HG02588 (cell line): ENCODE measurements around the gene ACYP1.

ENCODE experiments used
- ATAC-seq: cut with Tn5 transposase; IDR thresholded peaks from one replicate; pipeline ENCODE4 v1.9.1; 2021; ENCODE audit warnings: mild to moderate bottlenecking, moderate library complexity; ENCODE audit not compliant: unreplicated experiment

The ACYP1 gene

DNA sequence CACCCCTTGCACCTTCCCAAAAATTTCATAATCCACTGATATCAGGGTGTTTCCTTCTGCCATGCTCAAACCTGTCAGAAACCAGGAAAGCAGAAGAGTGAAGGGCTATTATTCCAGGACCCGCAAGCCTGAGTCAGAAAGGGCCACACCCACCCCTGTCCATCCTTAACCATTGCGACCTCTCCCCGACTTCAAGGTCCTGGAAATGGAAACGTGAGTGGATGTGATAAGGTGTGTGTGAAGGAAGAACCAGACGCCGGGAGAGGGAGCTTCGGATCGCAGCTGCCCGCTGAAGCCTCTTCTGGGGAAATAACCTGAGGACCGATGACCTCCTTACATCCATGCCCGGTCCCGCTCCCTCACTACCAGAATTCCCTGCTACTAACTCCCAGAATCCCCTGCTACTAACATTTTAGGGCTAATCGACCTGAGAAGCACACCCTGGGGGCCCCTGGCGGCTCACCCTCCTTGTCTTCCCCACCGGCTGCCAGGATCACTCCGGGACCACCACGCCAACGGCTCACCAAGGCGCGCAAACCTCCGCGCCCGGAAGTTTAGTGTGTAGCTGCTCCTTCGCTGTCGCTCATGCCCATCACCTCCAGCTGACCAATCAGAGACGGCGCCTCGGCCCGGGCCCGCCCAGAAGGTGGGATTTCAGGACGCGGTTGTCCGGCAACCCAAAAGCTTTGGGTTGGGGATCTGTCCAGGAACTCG, at the start of gene ACYP1:
TSS of gene ACYP1 (minus strand) at position 534 of the 714 bp plus-strand sequence. CDS start at position 63, 471 bp downstream.
- ATAC-seq = peak; percentile 96

DNA sequence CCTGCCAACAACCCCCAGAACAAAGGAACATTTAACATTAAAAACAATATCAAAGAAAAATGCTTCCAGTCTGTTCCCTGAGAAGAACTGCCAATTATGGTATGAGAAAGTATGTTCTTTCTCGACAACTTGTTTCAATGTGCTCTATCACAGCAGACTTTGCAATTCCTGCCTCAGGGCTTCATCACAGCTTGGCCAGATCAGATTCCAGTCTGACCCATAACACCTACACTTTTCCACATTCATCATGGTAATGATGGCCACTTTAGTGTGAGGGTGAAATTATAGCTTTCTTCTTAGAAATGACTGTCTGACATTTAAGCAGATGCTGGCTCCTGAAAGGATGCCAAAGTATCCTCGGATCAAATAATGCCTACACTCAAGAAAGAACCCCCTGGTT, 46.1 kb upstream of the ACYP1 start:
- ATAC-seq = no peak

DNA sequence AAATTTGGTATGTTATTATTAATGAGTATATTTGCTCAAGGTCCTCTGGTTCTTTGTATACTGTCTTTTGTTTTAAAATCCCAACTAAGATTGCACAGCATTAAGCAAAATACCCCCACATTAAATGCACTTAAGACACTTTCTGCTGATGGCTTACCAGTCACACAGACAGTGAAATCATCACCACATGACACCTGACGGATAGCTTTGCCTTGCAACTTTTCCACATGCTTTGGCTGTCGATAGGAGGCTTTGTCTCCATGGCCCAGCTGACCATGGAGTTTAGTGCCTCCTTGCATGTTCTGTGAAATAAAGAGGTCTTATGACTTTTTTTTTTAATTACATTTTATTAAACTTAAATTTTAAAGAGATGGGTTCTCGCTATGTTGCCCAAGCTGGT, 43.4 kb upstream of the ACYP1 start:
- no peak for ATAC-seq

- no peak for ATAC-seq
These were observed 37.7 kb upstream of the ACYP1 start for GRCh38 chr14:75101491-75101890.

- no peak for ATAC-seq
These were observed 34.9 kb upstream of the ACYP1 start for GRCh38 chr14:75098682-75099081.

- ATAC-seq = no peak
These were observed 34.4 kb upstream of the ACYP1 start for GRCh38 chr14:75098212-75098611.

DNA sequence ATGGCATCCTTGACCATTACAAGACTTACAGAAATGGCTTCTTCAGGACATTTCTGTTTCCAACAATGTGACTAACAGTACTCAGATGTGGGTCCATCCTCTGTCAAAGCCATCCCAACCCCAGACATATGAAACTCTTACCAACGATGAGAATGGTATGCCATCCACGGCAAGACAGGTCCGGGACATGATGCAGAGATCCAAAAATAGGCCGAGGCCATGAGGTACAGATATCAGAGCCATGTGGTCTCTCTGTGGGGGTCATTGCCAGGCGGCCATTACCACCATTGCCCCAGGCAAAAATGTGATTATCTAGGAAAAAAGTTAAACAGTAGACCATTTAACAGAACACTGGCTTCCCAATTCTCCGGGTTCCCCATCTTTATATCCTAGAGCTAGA, 33.1 kb upstream of the ACYP1 start:
- ATAC-seq = no peak

GRCh38 chr14:75095690-75096089, 31.9 kb upstream of the ACYP1 start:
- ATAC-seq = no peak

GRCh38 chr14:75094896-75095295, 31.1 kb upstream of the ACYP1 start:
- ATAC-seq = no peak

GRCh38 chr14:75092698-75093097, 28.9 kb upstream of the ACYP1 start:
- ATAC-seq = no peak

DNA sequence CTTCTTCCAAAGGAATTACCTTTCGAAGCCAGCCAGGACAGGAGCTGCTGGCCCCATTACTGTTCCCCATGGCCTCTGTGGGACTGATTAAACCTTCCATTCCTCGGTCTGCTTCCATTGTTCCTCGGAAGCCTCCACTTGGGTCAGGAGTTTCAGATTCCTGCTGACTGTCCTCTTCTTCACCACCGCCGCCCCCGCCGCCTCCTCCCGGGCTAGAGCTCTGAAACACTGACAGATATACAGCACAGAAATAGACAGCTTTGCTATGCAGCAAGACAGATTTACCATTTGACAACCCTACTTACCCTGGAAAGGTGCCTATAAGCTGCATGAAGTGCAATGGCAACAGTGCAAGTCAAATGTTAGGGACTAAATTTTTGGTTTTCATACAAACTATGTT, 27.4 kb upstream of the ACYP1 start:
- no peak for ATAC-seq

- ATAC-seq = no peak
These were observed 26.5 kb upstream of the ACYP1 start for GRCh38 chr14:75090353-75090752.

DNA sequence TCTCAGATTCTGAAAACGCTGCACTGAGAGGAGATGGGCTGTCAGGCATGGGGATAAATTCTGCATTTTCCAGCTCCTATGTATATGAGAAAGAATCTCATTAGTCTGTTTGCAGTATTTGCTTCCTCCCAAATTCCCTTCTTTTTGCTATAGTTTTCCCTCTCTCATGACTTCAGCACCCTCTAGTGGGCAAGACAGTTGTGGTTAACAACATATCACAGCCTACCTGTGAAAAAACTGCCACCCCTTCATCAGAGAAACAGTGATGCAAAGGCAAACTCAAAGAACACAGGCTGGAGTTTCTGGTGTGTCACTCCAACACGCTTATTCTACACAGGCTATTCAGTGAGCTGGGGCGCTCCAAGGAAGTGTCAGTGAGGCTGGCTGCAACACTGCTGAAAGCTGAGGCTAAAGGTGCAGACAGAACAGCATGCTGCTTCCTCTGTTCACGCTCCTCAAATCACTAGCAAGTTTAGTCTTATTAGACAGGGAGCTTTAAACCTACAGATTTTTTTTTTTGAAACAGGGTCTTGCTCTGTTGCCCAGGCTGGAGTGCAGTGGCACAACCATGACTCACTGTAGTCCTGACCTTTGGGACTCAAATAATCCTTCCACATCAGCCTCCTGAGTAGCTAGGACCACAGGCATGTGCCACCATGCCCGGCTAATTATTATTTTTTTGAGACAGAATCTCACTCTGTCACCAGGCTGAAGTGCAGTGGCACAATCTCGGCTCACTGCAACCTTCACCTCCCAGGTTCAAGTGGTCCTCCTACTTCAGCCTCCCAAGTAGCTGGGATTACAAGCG, 24.9 kb upstream of the ACYP1 start:
- ATAC-seq = no peak

GRCh38 chr14:75088153-75088552, 24.3 kb upstream of the ACYP1 start:
- no peak for ATAC-seq

DNA sequence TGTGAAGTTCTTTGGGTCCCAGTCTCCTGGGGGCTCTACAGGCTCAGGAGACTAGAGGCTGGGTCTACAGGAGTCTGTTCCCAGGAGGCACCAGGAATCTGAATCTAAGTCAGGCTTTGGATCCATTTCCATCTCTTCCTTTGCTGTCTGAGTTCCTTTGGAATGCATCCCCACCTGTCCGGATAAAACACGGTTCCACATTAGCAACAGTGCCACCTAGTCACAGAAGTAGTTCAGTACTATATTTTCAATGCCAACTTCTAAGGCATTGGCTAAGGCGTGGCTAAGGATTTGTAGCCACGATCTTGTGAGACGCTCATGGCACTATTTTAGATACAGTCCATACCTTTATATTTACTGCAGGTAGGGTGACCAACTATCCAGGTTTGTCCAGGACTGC, 20.7 kb upstream of the ACYP1 start:
- no peak for ATAC-seq

DNA sequence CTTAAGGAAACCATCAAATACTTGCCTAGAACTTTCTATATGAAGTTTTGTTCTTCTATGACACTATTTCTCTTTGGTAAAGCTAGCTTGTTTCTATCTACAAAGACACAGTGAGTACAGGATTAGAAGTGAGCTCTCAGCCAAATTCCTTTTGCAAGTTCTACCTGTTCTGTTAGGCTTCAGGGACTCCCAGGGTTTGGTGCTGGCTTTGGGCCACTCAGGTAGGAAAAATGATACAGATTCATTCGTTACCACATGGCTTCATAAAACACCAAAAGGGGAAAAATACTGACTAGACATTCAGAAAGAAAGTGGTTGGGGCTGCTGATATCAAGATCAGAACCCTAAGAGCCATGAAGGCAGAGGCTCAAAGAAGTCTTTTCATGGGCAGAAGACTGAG, 19.4 kb upstream of the ACYP1 start:
- no peak for ATAC-seq

DNA sequence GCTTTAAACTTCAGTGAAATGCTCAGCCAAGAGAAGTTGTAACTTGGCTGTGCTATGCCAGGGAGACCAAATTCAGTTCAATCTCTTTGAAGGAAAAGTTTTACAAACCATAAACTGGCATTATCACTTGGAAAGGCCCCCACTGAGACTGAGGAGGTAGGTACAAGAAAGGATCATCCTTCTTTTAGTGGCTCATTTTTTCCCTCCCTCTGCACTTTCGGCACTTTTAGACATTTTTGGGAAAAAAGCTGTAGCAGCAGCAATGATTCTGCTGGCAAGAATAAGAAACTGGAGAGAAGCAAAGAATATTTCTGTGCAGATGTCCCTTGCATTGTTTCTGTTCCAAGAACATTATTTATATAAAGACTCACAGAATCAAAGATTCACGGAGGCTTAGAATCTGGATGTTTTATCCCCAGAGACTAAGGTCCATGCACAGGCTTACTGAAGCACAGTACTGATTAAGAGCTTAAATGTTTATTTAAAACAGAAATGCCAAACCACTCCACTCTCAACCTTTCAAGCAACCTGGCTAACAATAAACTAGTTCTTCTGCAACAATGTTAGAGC, 17.9 kb upstream of the ACYP1 start:
- no peak for ATAC-seq

- ATAC-seq = no peak
These were observed 15.7 kb upstream of the ACYP1 start for GRCh38 chr14:75079521-75079920.

- no peak for ATAC-seq
These were observed 14.0 kb upstream of the ACYP1 start for GRCh38 chr14:75077794-75078193.

DNA sequence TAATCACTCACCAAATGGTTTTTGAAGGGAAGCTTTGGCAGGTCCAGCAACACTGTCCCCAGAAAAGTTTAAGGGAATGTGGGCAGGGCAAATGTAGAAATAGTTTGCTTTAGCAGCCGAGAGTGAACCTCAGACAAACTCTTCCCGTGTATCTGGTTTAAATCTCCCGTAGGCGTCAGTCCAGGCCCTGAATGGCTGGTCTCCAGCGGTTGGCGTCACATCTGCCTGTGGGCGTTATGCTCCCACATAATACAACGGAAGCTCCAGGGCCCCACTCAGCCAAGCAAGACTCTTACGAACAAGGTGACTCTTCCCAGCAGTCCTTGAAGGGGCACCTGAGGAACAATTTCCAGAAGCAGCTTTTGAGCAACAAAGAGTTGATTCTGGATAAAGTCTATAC, 6.6 kb upstream of the ACYP1 start:
- ATAC-seq = no peak

DNA sequence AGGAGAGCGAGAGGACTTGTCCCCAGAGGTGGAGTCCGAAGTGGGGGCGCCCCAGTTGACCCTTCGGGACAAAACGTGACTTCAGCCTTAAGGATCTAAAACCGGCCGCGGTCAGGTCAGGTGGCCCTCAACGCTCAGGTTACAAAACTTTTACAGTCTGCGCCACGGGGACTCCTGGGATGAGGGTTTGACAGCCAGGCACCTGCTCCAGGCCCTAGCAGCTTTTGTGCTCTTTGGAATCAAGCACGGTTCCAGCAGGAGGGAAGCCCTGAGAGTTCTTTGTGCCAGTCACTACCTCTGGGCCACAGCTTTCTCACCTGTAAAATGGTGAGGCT, 6.0 kb upstream of the ACYP1 start:
- ATAC-seq = no peak

GRCh38 chr14:75069121-75069810, 5.4 kb upstream of the ACYP1 start, which contains the start of gene ZC2HC1C:
ZC2HC1C (plus strand) TSS chr14:75069641; CDS start chr14:75070574, 933 bp downstream.
- peak; percentile 81 for ATAC-seq
